ENCODE measurements around the gene DOCK4.

The DOCK4 gene

GRCh38 chr7:112232212-112232978 lies 26.2 kb upstream of the DOCK4 start:
- TF ChIP-seq CTCF (IDR thresholded peaks at IDR 0.05; ENCODE audit: control insufficient read depth, insufficient read depth, low read depth, low read length, missing control alignments): no peak
- H3K4me3 ChIP-seq (ENCODE audit: control insufficient read depth, low read depth, low read length): no peak overlapping the region
- no peak for DNase-seq (ENCODE audit: low read depth)

GRCh38 chr7:112228632-112229031 lies 22.4 kb upstream of the DOCK4 start:
- no peak for DNase-seq (ENCODE audit: low read depth)
- H3K4me3 ChIP-seq (ENCODE audit: control insufficient read depth, low read depth, low read length): no peak overlapping the region
- TF ChIP-seq CTCF (IDR thresholded peaks at IDR 0.05; ENCODE audit: control insufficient read depth, insufficient read depth, low read depth, low read length, missing control alignments): no peak

GRCh38 chr7:112226701-112227276 lies 20.6 kb upstream of the DOCK4 start:
- no peak for TF ChIP-seq CTCF (IDR thresholded peaks at IDR 0.05; ENCODE audit: control insufficient read depth, insufficient read depth, low read depth, low read length, missing control alignments)
- no peak for DNase-seq (ENCODE audit: low read depth)
- no peak overlapping the region for H3K4me3 ChIP-seq (ENCODE audit: control insufficient read depth, low read depth, low read length)

- H3K4me3 ChIP-seq (ENCODE audit: control insufficient read depth, low read depth, low read length): no peak overlapping the region
- DNase-seq (ENCODE audit: low read depth): no peak
- no peak for TF ChIP-seq CTCF (IDR thresholded peaks at IDR 0.05; ENCODE audit: control insufficient read depth, insufficient read depth, low read depth, low read length, missing control alignments)
Observed at GRCh38 chr7:112225006-112225405, 18.8 kb upstream of the DOCK4 start.

GRCh38 chr7:112224186-112224585 lies 18.0 kb upstream of the DOCK4 start:
- no peak overlapping the region for H3K4me3 ChIP-seq (ENCODE audit: control insufficient read depth, low read depth, low read length)
- no peak for TF ChIP-seq CTCF (IDR thresholded peaks at IDR 0.05; ENCODE audit: control insufficient read depth, insufficient read depth, low read depth, low read length, missing control alignments)
- DNase-seq (ENCODE audit: low read depth): no peak

GRCh38 chr7:112223310-112223709 lies 17.1 kb upstream of the DOCK4 start:
- no peak for TF ChIP-seq CTCF (IDR thresholded peaks at IDR 0.05; ENCODE audit: control insufficient read depth, insufficient read depth, low read depth, low read length, missing control alignments)
- H3K4me3 ChIP-seq (ENCODE audit: control insufficient read depth, low read depth, low read length): no peak overlapping the region
- no peak for DNase-seq (ENCODE audit: low read depth)
